Hippocampal formation (tissue), 2 donors: ENCODE data around the gene WNT1.

Experiments used
- DNase-seq, 2 donors: peaks; one replicate each; lab custom pipeline; 2025; lab: John Stamatoyannopoulos, UW

The WNT1 gene

GRCh38 chr12:48961331-48961730 is 16.8 kb upstream of the WNT1 start:
- DNase-seq: no peak

GRCh38 chr12:48961801-48962200 is 16.3 kb upstream of the WNT1 start:
- DNase-seq: no peak

GRCh38 chr12:48965298-48965838 is 12.8 kb upstream of the WNT1 start:
- no peak for DNase-seq

GRCh38 chr12:48966177-48966895 is 11.8 kb upstream of the WNT1 start:
- no peak for DNase-seq

GRCh38 chr12:48967991-48968390 is 10.1 kb upstream of the WNT1 start:
- no peak for DNase-seq

GRCh38 chr12:48968467-48968866 is 9.7 kb upstream of the WNT1 start:
- no peak for DNase-seq

- DNase-seq: no peak
Observed at GRCh38 chr12:48969160-48969771, 8.9 kb upstream of the WNT1 start.

- no peak for DNase-seq
Observed at GRCh38 chr12:48969833-48970701, 8.1 kb upstream of the WNT1 start.

GRCh38 chr12:48970702-48971334 is 7.3 kb upstream of the WNT1 start:
- no peak for DNase-seq

GRCh38 chr12:48972213-48972951 is 5.7 kb upstream of the WNT1 start:
- no peak for DNase-seq

GRCh38 chr12:48972952-48973483 is 5.1 kb upstream of the WNT1 start:
- DNase-seq: no peak

- DNase-seq: no peak
Observed at GRCh38 chr12:48973531-48973930, 4.6 kb upstream of the WNT1 start.

- no peak for DNase-seq
Observed at GRCh38 chr12:48973941-48974673, 4.0 kb upstream of the WNT1 start.

GRCh38 chr12:48977290-48978281 is 536 bp upstream of the WNT1 start:
- no peak for DNase-seq

- no peak for DNase-seq
Observed at GRCh38 chr12:48978741-48979601, 849 bp downstream of the WNT1 start.

GRCh38 chr12:48979602-48980388 is 1.7 kb downstream of the WNT1 start:
- no peak for DNase-seq

- DNase-seq: no peak
Observed at GRCh38 chr12:48980389-48980952, 2.3 kb downstream of the WNT1 start.
